ENCODE results near the gene ZNF580. TPM values are rescaled to one million over a fixed set of nuclear protein-coding genes. Genes with fewer than 3 reads are reported as not detected.

Gene ZNF580
- total and polyA plus RNA-seq, 7 donors, result 10.4 to 45.5 (median 24.0) TPM

DNA sequence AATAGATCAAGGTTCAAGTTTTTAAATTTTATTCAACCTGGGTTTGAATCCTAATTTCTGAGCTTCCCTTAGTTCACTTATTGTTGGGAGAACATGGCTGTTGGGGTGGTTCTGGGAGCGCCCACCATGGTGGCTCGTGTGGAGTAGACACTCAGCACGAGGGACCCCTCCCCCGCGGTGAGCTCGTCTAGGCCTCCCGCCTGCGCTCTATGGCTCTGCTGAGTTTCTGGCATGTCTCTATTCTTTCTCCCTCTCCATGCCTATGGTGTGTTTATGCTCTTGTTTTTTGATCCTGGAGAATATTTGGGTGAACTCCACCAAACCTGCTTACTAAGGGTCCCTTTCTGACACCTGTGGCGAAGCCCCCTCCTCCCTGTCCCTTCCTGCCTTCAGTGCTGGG is 32.7 kb downstream of the ZNF580 start:
- WGBS, 2 donors, result 80 to 86% methylated on average over 9 of the region's 9 CpGs
- TF ChIP-seq, protein P1, sequence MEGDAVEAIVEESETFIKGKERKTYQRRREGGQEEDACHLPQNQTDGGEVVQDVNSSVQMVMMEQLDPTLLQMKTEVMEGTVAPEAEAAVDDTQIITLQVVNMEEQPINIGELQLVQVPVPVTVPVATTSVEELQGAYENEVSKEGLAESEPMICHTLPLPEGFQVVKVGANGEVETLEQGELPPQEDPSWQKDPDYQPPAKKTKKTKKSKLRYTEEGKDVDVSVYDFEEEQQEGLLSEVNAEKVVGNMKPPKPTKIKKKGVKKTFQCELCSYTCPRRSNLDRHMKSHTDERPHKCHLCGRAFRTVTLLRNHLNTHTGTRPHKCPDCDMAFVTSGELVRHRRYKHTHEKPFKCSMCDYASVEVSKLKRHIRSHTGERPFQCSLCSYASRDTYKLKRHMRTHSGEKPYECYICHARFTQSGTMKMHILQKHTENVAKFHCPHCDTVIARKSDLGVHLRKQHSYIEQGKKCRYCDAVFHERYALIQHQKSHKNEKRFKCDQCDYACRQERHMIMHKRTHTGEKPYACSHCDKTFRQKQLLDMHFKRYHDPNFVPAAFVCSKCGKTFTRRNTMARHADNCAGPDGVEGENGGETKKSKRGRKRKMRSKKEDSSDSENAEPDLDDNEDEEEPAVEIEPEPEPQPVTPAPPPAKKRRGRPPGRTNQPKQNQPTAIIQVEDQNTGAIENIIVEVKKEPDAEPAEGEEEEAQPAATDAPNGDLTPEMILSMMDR (IDR thresholded peaks at IDR 0.05), result no peak
- TF ChIP-seq POLR2AphosphoS5 (IDR thresholded peaks at IDR 0.05), result no peak
- TF ChIP-seq POLR2A (IDR thresholded peaks at IDR 0.05), result no peak
- TF ChIP-seq EP300 (IDR thresholded peaks at IDR 0.05), result no peak
- no peaks in the 10 kb centered on the region for H3K27me3 ChIP-seq
- intact Hi-C loops (cut with DNase I), result loop anchor here (2.0 to 10.0 kb wide), 2 partner anchors 17 to 609 kb away; partner anchors contain the start of gene RDH13
- H3K4me3 ChIP-seq, result no peak overlapping the region
- H3K27ac ChIP-seq, result peak overlapping the region in 2 of 4 donors; percentile 88 to 92
- peaks cover 25 to 54% (median 36%) of the 10 kb centered on the region in 4 donors for H3K36me3 ChIP-seq
- H3K9me3 ChIP-seq, result no peaks in the 10 kb centered on the region
- H3K4me1 ChIP-seq, result peaks cover 0 to 37% (median 36%) of the 10 kb centered on the region in 4 donors
- no peak for DNase-seq

GRCh38 chr19:55673889-55674288 is 33.1 kb downstream of the ZNF580 start:
- H3K36me3 ChIP-seq, result peaks cover 21 to 54% (median 35%) of the 10 kb centered on the region in 4 donors
- H3K4me1 ChIP-seq, result peaks cover 0 to 39% (median 36%) of the 10 kb centered on the region in 4 donors
- H3K9me3 ChIP-seq, result no peaks in the 10 kb centered on the region
- intact Hi-C loops (cut with DNase I), result loop anchor here (2.0 to 10.0 kb wide), 2 partner anchors 17 to 609 kb away; partner anchors contain the start of gene RDH13
- H3K27me3 ChIP-seq, result no peaks in the 10 kb centered on the region
- DNase-seq, result no peak
- TF ChIP-seq POLR2AphosphoS5 (IDR thresholded peaks at IDR 0.05), result no peak
- TF ChIP-seq EP300 (IDR thresholded peaks at IDR 0.05), result no peak
- TF ChIP-seq, protein P1 (IDR thresholded peaks at IDR 0.05), result no peak
- no peak for TF ChIP-seq POLR2A (IDR thresholded peaks at IDR 0.05)
- H3K4me3 ChIP-seq, result no peak overlapping the region
- 69 to 81% methylated on average over 14 to 15 of the region's 15 CpGs for WGBS, 2 donors
- H3K27ac ChIP-seq, result peak overlapping the region; percentile 86 to 98 (median 90)

DNA sequence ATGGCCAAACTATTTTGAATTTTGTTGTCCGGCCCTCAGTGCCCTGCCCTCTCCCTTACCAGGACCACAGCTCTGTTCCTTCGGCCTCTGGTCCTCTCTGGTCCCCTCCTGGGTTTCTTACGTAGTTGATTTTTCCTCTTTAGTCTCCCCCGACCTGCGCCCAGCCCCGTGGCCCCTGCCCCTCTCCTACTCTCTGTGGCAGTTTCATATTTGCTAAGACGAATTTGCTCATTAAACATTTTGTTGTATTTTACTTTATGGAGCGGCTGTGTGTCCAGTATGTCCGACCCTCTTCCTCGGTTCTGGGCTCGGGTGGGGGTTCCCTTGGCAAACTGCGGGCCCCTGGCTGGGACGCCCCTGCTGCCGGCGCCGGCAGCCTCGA is 33.6 kb downstream of the ZNF580 start:
- Histone ChIP-seq H3K27ac (peak overlapping the region; percentile 86 to 98 (median 90)), H3K4me1 (peaks cover 0 to 44% (median 39%) of the 10 kb centered on the region in 4 donors), H3K4me3 (peak overlapping the region; percentile 51 to 99 (median 94)), H3K9me3 (no peaks in the 10 kb centered on the region), H3K36me3 (peaks cover 16 to 54% (median 35%) of the 10 kb centered on the region in 4 donors), H3K27me3 (no peaks in the 10 kb centered on the region)
- WGBS, 2 donors, result 25 to 38% methylated on average over 17 of the region's 17 CpGs
- DNase-seq, result no peak
- intact Hi-C loops (cut with DNase I), result loop anchor here (10.0 kb wide), 1 partner anchor 610 kb away; the partner anchor contains the start of gene RDH13
- TF ChIP-seq POLR2AphosphoS5 (IDR thresholded peaks at IDR 0.05) (no peak), EP300 (IDR thresholded peaks at IDR 0.05) (no peak), POLR2A (IDR thresholded peaks at IDR 0.05) (no peak)
- TF ChIP-seq, protein P1 (IDR thresholded peaks at IDR 0.05), result no peak

DNA sequence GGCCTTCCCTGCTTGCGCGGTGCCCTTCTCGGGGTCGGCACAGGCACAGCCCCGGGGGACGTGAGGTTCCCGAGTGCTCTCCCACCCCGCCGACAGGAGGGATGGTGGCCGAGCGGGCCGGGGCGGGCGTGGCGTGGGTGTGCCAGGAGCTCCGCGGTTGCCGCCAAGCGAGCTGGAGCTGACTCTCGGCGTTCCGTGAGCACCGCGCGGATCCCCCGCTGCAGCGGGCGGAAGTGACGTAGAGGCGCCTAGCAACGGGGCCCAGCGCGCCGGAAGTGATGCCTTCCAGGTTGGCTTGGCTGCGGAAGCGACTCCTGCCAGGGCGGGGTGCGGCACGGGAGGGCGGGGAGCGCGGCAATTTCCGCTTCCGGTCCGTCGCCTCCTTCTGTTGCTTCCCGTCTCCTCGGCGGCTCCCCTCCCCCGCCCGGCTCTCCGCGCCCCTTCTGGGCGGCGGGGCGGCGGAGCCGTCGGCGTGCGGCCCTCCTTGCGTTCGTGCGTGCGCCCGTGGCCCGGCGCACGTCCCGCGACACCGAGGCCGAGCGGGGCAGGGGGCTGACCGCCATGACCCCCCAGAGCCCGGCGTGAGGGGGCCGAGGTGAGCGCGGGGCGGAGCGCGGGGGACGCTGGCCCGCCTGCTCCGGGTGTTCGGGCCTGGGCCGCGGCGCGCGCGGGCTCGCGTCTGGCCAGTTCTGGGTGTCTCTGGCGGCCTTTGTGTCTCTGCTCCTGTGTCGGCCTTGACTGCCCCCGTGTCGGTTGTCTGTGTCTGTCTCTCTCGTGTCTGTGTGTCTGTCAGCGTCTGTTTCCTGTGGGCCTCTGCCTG is 34.2 kb downstream of the ZNF580 start, which contains the start of gene EPN1:
EPN1 (plus strand) TSS at position 386 of the 820 bp plus-strand sequence. CDS start 3,402 bp downstream, outside the sequence.
- TF ChIP-seq POLR2AphosphoS5 (IDR thresholded peaks at IDR 0.05), result peak; percentile 36 to 84 (median 81)
- TF ChIP-seq, protein P1 (IDR thresholded peaks at IDR 0.05), result no peak
- Histone ChIP-seq H3K36me3 (peaks cover 10 to 54% (median 35%) of the 10 kb centered on the region in 4 donors), H3K9me3 (no peaks in the 10 kb centered on the region), H3K27ac (peak within 1 kb of the TSS; percentile 86 to 98 (median 90)), H3K27me3 (no peaks in the 10 kb centered on the region), H3K4me1 (peaks cover 0 to 49% (median 42%) of the 10 kb centered on the region in 4 donors), H3K4me3 (peak within 1 kb of the TSS; percentile 51 to 99 (median 94))
- intact Hi-C loops (cut with DNase I), result loop anchor here (10.0 kb wide), 1 partner anchor 610 kb away; the partner anchor contains the start of gene RDH13
- WGBS, 2 donors, result 0 to 1% methylated on average over 101 of the region's 101 CpGs
- peak; percentile 99 for DNase-seq

Data from sigmoid colon (tissue), 7 donors.